Lung (tissue), 12 donors: ENCODE results near the gene IDI1. TPM values are rescaled to one million over a fixed set of nuclear protein-coding genes. Genes with fewer than 3 reads are reported as not detected.

Source experiments
- ATAC-seq: fragments of 200-7000 bp; cut with Tn5 transposase; one replicate; pipeline ENCODE4 v1.9.1; 2020; ENCODE audit warnings: moderate number of reproducible peaks; ENCODE audit not compliant: insufficient read depth, low FRiP score
- DNase-seq, 3 donors: peaks; one replicate each; pipeline ENCODE4 v3.0.0-alpha.2; 2013 to 2017
- H3K27ac ChIP-seq, 2 donors: one replicate each; pipeline ENCODE4 v1.5.1; 2013; ENCODE audit warnings: mild to moderate bottlenecking in 2 of 2, moderate library complexity in 2 of 2, control low read depth in 1 of 2, inconsistent platforms in 1 of 2, low read depth in 1 of 2, low read length in 1 of 2
- H3K27me3 ChIP-seq, 3 donors: one replicate each; pipeline ENCODE4 v1.5.1; 2013; ENCODE audit warnings: low read length in 2 of 3; ENCODE audit not compliant: control insufficient read depth in 3 of 3, insufficient read depth in 3 of 3
- H3K36me3 ChIP-seq, 4 donors: one replicate each; pipeline ENCODE4 v1.5.1; 2013; ENCODE audit warnings: low read length in 4 of 4, mild to moderate bottlenecking in 1 of 4, moderate library complexity in 1 of 4; ENCODE audit not compliant: control insufficient read depth in 4 of 4, insufficient read depth in 4 of 4
- H3K4me1 ChIP-seq, 5 donors: one replicate each; pipeline ENCODE4 v1.5.1; 2013; ENCODE audit warnings: low read length in 5 of 5, mild to moderate bottlenecking in 2 of 5, moderate library complexity in 1 of 5; ENCODE audit not compliant: control insufficient read depth in 5 of 5, insufficient read depth in 5 of 5
- H3K4me3 ChIP-seq: one replicate; pipeline ENCODE4 v1.5.1; 2013; ENCODE audit warnings: mild to moderate bottlenecking, control low read depth, moderate library complexity
- H3K9ac ChIP-seq, 2 donors: one replicate each; pipeline ENCODE4 v1.5.1; 2013; ENCODE audit warnings: low read length in 2 of 2, control low read depth in 1 of 2; ENCODE audit not compliant: insufficient read depth in 1 of 2
- H3K9me3 ChIP-seq, 4 donors: one replicate each; pipeline ENCODE4 v1.5.1; 2013; ENCODE audit warnings: low read length in 3 of 4, mild to moderate bottlenecking in 1 of 4, moderate library complexity in 1 of 4; ENCODE audit not compliant: control insufficient read depth in 4 of 4, insufficient read depth in 3 of 4
- WGBS, 2 donors: extraction: QIAGEN DNeasy Blood & Tissue Kit; methylation state at CpG; one replicate each; pipeline ENCODE4 v1.1.7; 2013; 5-methylcytosine and 5-hydroxymethylcytosine counted together
- polyA plus RNA-seq, 2 donors: library from polyadenylated mRNA; stranded (reverse); fragments of 200-250 nt; gene quantifications; one replicate each; pipeline ENCODE4 v1.2.1, GENCODE V29; 2013
- total RNA-seq, 2 donors: library from RNA; depleted of rRNA in 1 of 2; stranded (reverse); fragments of >200 nt in 1 of 2; gene quantifications; one replicate each; pipeline ENCODE4 v1.2.1, GENCODE V29; 2014 to 2021
- TF ChIP-seq, protein P1 (sequence below): IDR thresholded peaks from 2 replicates; pipeline ENCODE4 v1.5.1; 2012; ENCODE audit warnings: mild to moderate bottlenecking; ENCODE audit errors: control extremely low read depth, extremely low read depth
- donor health status: control.
- donor health status: control.
- donor health status: Bipolar disorder and iron deficiency.
- donor health status: healthy.
- donor health status: DM: yes; HTN: yes; CAD: no.

IDI1 gene
- total and polyA plus RNA-seq, 4 donors, result 44.4 to 173 (median 91.4) TPM

DNA sequence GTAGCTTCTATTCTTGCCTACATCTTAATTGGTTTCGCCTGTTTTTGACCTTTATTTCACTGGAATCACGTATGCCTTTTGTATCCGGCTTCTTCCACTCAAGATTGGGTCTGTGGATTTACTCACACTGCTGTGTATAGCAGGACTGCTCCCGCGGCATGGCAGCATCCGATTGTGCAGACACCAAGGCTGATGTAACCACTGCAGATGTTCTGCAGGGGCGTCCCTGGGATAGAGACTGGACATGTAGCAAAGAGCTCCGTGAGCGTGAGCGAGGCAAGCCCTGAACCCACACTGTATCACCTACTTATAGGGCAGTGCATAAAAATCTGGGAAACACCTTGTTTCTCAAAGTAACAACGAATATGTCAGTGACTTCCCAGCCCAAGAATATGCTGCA is 11.8 kb downstream of the IDI1 start:
- peaks cover 3 to 14% (median 9%) of the 10 kb centered on the region in 4 donors for H3K36me3 ChIP-seq
- no peaks in the 10 kb centered on the region for H3K4me1 ChIP-seq
- DNase-seq (no peak), ATAC-seq (no peak)
- TF ChIP-seq, protein P1, sequence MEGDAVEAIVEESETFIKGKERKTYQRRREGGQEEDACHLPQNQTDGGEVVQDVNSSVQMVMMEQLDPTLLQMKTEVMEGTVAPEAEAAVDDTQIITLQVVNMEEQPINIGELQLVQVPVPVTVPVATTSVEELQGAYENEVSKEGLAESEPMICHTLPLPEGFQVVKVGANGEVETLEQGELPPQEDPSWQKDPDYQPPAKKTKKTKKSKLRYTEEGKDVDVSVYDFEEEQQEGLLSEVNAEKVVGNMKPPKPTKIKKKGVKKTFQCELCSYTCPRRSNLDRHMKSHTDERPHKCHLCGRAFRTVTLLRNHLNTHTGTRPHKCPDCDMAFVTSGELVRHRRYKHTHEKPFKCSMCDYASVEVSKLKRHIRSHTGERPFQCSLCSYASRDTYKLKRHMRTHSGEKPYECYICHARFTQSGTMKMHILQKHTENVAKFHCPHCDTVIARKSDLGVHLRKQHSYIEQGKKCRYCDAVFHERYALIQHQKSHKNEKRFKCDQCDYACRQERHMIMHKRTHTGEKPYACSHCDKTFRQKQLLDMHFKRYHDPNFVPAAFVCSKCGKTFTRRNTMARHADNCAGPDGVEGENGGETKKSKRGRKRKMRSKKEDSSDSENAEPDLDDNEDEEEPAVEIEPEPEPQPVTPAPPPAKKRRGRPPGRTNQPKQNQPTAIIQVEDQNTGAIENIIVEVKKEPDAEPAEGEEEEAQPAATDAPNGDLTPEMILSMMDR, result no peak
- no peak overlapping the region for H3K9ac ChIP-seq
- H3K4me3 ChIP-seq, result peak overlapping the region; percentile 5
- no peaks in the 10 kb centered on the region for H3K27me3 ChIP-seq
- no peak overlapping the region for H3K27ac ChIP-seq
- H3K9me3 ChIP-seq, result no peaks in the 10 kb centered on the region
- 91 to 94% methylated on average over 11 of the region's 11 CpGs for WGBS, 2 donors

DNA sequence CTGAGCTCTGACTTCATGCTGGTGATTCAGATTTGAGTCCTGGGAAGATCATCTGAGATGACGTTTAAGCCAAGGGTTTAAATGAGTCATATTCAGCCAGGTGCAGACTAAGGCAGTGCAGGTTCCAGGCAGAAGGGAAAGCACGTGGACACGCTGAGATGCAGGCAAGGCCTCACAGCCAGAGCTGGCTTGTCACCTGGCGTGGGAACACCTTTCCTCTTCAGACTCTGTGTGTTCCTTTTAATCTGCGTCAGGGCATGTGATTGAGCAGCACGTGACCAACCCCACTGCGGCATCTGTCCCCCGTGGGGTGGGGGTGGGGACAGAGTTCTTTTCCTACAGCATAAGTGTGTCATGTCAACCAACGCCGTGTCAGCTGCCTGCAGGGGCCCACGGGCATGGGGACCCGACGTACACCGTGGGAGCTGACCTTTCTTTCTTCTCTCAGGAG is 12.6 kb downstream of the IDI1 start:
- Histone ChIP-seq H3K9ac (no peak overlapping the region), H3K4me3 (no peak overlapping the region), H3K27me3 (no peaks in the 10 kb centered on the region), H3K9me3 (no peaks in the 10 kb centered on the region), H3K4me1 (no peaks in the 10 kb centered on the region), H3K36me3 (peaks cover 3 to 14% (median 9%) of the 10 kb centered on the region in 4 donors), H3K27ac (no peak overlapping the region)
- no peak for DNase-seq
- TF ChIP-seq, protein P1, result no peak
- WGBS, 2 donors, result 73 to 80% methylated on average over 14 of the region's 14 CpGs
- ATAC-seq, result no peak

DNA sequence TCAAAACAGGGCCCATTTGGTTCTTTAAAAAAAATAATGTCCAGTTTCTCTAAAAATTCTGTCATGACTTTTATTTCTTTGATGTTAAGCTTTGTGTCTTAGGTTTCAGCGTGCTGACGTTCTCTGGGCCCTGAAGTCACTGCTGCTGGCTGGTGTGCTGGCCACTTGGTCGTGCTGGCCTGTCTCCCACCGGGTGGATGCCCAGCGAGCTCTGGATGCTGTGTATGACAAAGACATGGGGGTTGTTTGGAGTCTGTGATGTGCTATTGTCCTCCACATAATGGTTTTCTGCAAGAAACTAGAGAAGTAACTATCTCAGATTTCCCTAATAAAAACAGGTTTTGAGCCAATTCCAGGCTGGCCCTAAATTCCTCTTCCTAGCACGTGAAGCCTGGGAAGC is 13.7 kb downstream of the IDI1 start:
- no peaks in the 10 kb centered on the region for H3K9me3 ChIP-seq
- ATAC-seq (no peak), DNase-seq (no peak)
- H3K27me3 ChIP-seq, result no peaks in the 10 kb centered on the region
- H3K27ac ChIP-seq, result no peak overlapping the region
- H3K36me3 ChIP-seq, result peaks cover 2 to 12% (median 4%) of the 10 kb centered on the region in 4 donors
- WGBS, 2 donors, result 83 to 92% methylated on average over 6 of the region's 6 CpGs
- H3K4me1 ChIP-seq, result no peaks in the 10 kb centered on the region
- H3K9ac ChIP-seq, result no peak overlapping the region
- TF ChIP-seq, protein P1, result no peak
- no peak overlapping the region for H3K4me3 ChIP-seq

DNA sequence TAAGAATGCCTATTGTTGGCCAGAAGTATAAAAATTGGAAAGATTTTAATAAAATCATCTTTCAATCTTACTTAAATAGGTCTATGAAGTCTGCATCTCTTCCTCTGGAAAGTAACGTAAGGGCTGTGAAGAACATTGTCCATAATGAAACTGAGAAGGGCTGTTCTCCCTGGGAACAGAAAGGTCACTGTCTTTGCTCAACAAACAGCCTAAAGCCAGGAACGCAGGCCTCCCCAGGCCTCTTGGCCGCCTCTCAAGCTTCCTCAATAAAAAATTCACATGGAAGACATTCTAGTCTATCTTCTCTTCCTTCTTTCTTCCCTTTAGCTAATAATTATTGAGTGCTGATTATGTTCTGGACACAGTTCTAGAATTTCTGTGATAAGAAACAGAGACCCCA is 14.2 kb downstream of the IDI1 start:
- Histone ChIP-seq H3K4me1 (no peaks in the 10 kb centered on the region), H3K4me3 (no peak overlapping the region), H3K27ac (no peak overlapping the region), H3K27me3 (no peaks in the 10 kb centered on the region), H3K36me3 (peaks cover 0 to 10% (median 1%) of the 10 kb centered on the region in 4 donors), H3K9ac (no peak overlapping the region), H3K9me3 (no peaks in the 10 kb centered on the region)
- WGBS, 2 donors, result 90 to 98% methylated on average over 3 of the region's 3 CpGs
- TF ChIP-seq, protein P1, result no peak
- no peak for ATAC-seq
- no peak for DNase-seq
